ENCODE results near the gene STK32C. TPM values are rescaled to one million over a fixed set of nuclear protein-coding genes. Genes with fewer than 3 reads are reported as not detected.

The STK32C gene
- total and polyA plus RNA-seq, 8 donors, result 9.9 to 18.2 (median 11.6) TPM

DNA sequence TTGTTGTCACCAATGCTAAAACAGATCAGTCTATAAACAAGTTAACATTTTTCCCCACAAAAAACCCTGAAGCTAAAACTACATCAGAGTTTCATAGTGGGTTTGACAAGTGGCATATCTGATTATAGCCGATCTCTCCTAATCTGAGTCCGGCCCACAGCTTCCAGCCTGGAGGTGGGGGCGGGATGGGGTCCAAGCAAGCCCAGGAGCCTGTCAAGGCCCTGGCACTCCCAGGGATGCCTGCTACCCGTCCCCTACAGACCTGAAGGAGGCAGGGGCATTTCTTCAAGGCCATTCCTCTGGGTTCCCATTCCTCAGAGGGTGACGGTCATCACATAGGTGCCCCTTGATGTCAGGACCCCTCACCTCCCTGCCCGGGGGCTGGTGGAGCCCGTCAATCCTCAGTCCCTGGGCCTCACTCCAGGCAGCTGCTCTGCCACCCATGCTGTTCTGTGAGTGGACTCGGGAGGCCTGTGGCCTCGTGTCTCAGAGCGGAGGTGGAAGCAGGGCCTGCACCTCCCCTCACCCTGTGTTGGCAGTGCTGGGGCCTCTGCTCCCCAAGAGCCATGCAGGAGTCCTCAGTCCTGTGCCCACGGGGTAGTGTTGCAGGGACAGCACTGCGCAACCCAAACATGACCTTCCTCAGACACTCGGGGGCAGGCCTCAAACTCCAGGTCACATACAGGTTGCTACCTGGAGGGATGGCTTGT lies 112.2 kb downstream of the STK32C start:
- ATAC-seq, result no peak
- DNase-seq, result no peak
- intact Hi-C loops (cut with DNase I), result no loop called here

GRCh38 chr10:132194726-132195125 lies 113.0 kb downstream of the STK32C start:
- peaks cover 0 to 48% of the 10 kb centered on the region in 2 donors for H3K27me3 ChIP-seq
- intact Hi-C loops (cut with DNase I), result no loop called here
- no peaks in the 10 kb centered on the region for H3K36me3 ChIP-seq
- ATAC-seq (no peak), DNase-seq (no peak)
- H3K4me1 ChIP-seq, result no peaks in the 10 kb centered on the region
- H3K4me3 ChIP-seq, result no peak overlapping the region
- TF ChIP-seq, protein P1, sequence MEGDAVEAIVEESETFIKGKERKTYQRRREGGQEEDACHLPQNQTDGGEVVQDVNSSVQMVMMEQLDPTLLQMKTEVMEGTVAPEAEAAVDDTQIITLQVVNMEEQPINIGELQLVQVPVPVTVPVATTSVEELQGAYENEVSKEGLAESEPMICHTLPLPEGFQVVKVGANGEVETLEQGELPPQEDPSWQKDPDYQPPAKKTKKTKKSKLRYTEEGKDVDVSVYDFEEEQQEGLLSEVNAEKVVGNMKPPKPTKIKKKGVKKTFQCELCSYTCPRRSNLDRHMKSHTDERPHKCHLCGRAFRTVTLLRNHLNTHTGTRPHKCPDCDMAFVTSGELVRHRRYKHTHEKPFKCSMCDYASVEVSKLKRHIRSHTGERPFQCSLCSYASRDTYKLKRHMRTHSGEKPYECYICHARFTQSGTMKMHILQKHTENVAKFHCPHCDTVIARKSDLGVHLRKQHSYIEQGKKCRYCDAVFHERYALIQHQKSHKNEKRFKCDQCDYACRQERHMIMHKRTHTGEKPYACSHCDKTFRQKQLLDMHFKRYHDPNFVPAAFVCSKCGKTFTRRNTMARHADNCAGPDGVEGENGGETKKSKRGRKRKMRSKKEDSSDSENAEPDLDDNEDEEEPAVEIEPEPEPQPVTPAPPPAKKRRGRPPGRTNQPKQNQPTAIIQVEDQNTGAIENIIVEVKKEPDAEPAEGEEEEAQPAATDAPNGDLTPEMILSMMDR (IDR thresholded peaks at IDR 0.05), result no peak
- H3K27ac ChIP-seq, result no peak overlapping the region
- no peaks in the 10 kb centered on the region for H3K9me3 ChIP-seq

More for the DNA sequence above, 112.2 kb downstream of the STK32C start:
- Histone ChIP-seq H3K4me1 (no peaks in the 10 kb centered on the region), H3K27ac (no peak overlapping the region), H3K27me3 (peaks cover 0 to 50% of the 10 kb centered on the region in 2 donors), H3K9me3 (no peaks in the 10 kb centered on the region), H3K4me3 (no peak overlapping the region), H3K36me3 (no peaks in the 10 kb centered on the region)
- TF ChIP-seq, protein P1 (IDR thresholded peaks at IDR 0.05), result no peak

DNA sequence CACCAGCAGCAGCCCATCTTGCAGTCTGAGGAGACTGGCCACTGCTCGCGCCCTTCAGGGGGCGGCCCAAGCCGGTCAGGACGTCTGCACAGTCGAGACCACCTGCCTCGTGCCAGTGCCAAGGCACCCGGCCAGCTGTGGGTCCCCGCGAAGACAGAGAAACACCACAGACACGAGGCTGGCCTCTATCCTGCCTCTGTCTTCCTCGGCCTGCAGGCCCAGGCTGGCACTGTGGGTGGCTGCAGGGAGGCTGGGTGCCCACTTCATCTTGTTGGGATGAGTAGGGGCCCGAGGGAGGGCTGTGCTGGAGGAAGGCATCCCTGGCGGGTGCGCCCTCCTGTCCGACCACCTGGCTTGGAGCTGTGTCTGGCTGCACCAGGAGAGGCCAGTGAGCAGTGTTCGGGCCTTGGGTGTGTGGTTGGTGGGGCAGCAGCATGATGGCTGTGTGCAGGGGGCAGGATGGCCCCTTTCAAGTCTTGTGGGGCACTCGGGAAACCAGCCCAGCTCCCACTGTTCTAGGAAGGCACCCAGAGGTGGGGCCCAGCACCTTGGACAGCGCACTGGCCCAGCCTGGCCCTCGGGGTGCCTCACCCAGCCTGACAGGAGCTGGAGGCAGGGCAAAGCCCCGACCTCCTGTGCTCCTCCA lies 113.7 kb downstream of the STK32C start:
- Histone ChIP-seq H3K36me3 (no peaks in the 10 kb centered on the region), H3K27ac (no peak overlapping the region), H3K9me3 (no peaks in the 10 kb centered on the region), H3K4me1 (no peaks in the 10 kb centered on the region), H3K4me3 (no peak overlapping the region), H3K27me3 (peaks cover 0 to 53% of the 10 kb centered on the region in 2 donors)
- intact Hi-C loops (cut with DNase I), result no loop called here
- ATAC-seq, result peak; percentile 77
- TF ChIP-seq, protein P1 (IDR thresholded peaks at IDR 0.05), result no peak
- DNase-seq, result peak in 1 of 4 donors; percentile 23

GRCh38 chr10:132192991-132193665 lies 114.6 kb downstream of the STK32C start:
- Histone ChIP-seq H3K27me3 (peaks cover 6 to 55% of the 10 kb centered on the region in 2 donors), H3K9me3 (no peaks in the 10 kb centered on the region), H3K4me3 (no peak overlapping the region), H3K27ac (no peak overlapping the region), H3K36me3 (no peaks in the 10 kb centered on the region), H3K4me1 (no peaks in the 10 kb centered on the region)
- TF ChIP-seq, protein P1 (IDR thresholded peaks at IDR 0.05), result no peak
- DNase-seq (peak in 2 of 4 donors; percentile 49 to 69), ATAC-seq (no peak)
- intact Hi-C loops (cut with DNase I), result no loop called here

Measured in left lung (tissue), 10 donors.